GM20431 (cell line): ENCODE results near the gene ATP2C2.

Experiments
- in situ Hi-C: fragments of 300-500 bp; cut with MseI, MboI; formaldehyde crosslinking; loops from one replicate; pipeline ENCODE4 v1.15.0; 2020; ENCODE audit warnings: low sequenced_read_pairs; ENCODE audit not compliant: unreplicated experiment

ATP2C2 gene

GRCh38 chr16:84462296-84463210 lies 94.2 kb downstream of the ATP2C2 start:
- in situ Hi-C loops = no loop called here

DNA sequence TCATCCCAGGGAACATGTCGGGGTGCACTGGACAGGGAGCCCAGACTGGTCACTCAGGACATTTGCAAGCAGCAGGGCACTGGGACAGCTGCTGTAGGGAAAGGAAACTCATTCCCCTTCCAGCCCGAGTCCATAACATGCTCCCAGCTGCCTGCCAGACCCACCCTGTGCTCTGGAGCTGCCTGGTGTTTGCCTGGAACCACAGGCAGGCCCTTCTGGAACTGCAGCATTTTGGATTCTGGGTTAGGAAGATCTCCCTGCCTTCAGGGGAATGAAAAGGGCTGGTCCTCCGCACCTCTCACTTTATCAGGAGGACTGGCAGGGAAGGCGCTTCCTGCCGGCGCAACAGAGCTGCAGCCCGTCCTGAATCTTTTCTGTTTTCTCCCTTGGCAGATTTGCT lies 94.9 kb downstream of the ATP2C2 start:
- in situ Hi-C loops = no loop called here

- in situ Hi-C loops = no loop called here
These were observed 95.8 kb downstream of the ATP2C2 start for GRCh38 chr16:84464116-84464515.

- in situ Hi-C loops = no loop called here
These were observed 96.8 kb downstream of the ATP2C2 start for GRCh38 chr16:84465154-84465553.

- in situ Hi-C loops = no loop called here
These were observed 98.4 kb downstream of the ATP2C2 start for GRCh38 chr16:84466692-84467091.

GRCh38 chr16:84467256-84467655 lies 98.9 kb downstream of the ATP2C2 start:
- in situ Hi-C loops = no loop called here

DNA sequence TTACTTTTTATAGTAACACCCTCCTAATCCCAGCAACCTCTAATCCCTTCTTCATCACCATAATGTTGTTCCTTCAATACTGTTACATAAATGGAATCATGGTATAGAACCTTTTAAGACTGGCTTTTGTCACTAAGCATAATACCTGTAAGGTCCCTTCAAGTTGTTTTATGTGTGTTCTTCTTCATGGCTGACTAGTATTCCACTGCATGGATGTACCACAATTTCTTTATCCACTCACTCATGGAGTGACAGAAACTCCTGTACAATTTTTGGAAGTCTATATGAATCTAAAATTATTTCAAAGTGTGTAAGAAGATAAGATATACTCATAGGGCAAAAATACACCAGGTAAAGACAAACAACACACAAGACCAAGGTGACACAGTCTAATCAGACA lies 99.4 kb downstream of the ATP2C2 start:
- in situ Hi-C loops = no loop called here

GRCh38 chr16:84471316-84471715 lies 103.0 kb downstream of the ATP2C2 start:
- in situ Hi-C loops = no loop called here

DNA sequence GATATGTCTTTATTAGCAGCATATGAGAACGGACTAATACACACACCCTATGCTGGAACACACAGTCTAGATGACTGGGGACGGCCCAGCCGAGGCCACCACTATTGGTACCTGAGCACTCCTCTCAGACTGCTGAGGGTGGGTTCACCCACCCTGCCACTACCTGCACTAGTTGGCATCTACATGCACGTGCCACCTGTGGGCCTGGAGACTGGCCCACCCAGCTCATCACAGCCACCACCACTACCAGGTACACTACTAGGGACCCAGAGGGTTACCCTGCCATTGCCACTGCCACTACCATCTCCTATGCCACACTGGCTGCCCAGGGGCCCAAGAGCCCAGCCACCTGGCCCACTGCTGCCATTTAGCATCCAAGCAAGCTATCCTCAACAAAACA lies 103.6 kb downstream of the ATP2C2 start:
- in situ Hi-C loops = no loop called here

- in situ Hi-C loops = loop anchor here (25.0 kb wide), 1 partner anchor 488 kb away; no protein-coding TSS in a partner anchor
These were observed 107.4 kb downstream of the ATP2C2 start for GRCh38 chr16:84475643-84476240.

- in situ Hi-C loops = loop anchor here (25.0 kb wide), 1 partner anchor 489 kb away; no protein-coding TSS in a partner anchor
These were observed 108.1 kb downstream of the ATP2C2 start for GRCh38 chr16:84476401-84476800.

DNA sequence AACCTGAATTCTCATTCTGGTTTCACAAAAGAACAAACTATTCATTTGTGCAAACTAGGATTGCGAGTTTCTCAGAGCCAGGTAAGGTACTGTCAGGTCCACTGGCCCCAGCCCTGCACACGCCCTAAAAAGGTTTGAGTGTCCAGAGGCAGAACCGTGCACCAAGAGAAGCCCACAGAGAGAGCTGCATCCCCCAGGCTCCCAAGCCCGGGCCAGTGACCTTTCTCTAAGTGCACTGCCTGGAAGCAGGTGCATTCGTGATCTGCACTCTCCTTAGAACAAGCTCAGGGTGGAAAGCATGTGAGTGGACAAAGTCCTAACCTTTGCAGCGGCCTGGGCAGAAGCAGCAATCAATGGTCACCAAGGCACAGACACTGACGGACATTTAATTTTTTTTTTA lies 109.3 kb downstream of the ATP2C2 start:
- in situ Hi-C loops = loop anchor here (25.0 kb wide), 1 partner anchor 490 kb away; no protein-coding TSS in a partner anchor

GRCh38 chr16:84478172-84478947 lies 110.0 kb downstream of the ATP2C2 start:
- in situ Hi-C loops = loop anchor here (25.0 kb wide), 1 partner anchor 491 kb away; no protein-coding TSS in a partner anchor

- in situ Hi-C loops = loop anchor here (25.0 kb wide), 1 partner anchor 493 kb away; no protein-coding TSS in a partner anchor
These were observed 111.5 kb downstream of the ATP2C2 start for GRCh38 chr16:84479716-84480450.

GRCh38 chr16:84481051-84481735 lies 112.9 kb downstream of the ATP2C2 start:
- in situ Hi-C loops = loop anchor here (25.0 kb wide), 1 partner anchor 494 kb away; no protein-coding TSS in a partner anchor

DNA sequence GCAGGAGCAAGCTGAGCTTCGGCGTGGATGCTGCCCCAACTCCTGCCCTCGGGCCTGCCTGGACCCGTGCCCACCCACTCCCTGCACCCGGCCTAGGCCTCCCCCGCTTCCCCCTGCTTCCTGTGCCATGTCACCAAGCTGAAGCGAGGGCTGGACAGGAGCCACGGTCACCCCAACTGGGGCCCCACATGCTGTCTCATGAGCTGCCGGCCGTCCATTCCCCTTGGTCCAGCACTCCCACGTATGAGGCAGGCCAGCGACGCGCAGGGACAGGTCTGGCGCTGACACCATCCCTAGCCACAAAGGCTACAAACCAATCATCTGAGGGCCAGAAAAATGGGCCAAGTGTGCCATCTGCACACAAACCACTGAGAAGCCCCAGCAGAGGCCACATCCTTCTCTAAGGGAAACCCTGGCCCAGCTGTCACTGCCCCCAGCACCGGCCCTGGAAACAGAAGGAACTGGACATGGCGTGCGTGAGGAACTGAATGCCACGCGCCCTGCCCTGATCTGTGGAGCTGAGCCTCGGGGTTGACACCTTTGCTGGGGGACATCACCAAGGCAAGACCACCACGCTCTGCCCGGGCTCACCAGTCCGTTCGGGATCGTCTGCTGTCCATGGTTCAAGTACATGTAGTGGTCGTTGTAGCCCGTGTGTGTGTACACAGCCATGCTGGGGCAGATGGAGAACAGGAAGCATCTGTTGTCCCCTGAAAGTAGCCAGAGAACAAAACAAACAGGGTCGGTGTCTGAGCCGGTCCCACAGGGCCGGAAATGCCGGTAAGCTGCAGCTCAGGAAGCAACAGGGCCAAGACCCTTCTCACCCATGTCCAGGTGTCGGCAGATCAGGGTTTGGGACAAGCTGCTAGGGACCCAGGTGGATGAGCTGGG lies 113.9 kb downstream of the ATP2C2 start:
- in situ Hi-C loops = loop anchor here (25.0 kb wide), 1 partner anchor 495 kb away; no protein-coding TSS in a partner anchor

DNA sequence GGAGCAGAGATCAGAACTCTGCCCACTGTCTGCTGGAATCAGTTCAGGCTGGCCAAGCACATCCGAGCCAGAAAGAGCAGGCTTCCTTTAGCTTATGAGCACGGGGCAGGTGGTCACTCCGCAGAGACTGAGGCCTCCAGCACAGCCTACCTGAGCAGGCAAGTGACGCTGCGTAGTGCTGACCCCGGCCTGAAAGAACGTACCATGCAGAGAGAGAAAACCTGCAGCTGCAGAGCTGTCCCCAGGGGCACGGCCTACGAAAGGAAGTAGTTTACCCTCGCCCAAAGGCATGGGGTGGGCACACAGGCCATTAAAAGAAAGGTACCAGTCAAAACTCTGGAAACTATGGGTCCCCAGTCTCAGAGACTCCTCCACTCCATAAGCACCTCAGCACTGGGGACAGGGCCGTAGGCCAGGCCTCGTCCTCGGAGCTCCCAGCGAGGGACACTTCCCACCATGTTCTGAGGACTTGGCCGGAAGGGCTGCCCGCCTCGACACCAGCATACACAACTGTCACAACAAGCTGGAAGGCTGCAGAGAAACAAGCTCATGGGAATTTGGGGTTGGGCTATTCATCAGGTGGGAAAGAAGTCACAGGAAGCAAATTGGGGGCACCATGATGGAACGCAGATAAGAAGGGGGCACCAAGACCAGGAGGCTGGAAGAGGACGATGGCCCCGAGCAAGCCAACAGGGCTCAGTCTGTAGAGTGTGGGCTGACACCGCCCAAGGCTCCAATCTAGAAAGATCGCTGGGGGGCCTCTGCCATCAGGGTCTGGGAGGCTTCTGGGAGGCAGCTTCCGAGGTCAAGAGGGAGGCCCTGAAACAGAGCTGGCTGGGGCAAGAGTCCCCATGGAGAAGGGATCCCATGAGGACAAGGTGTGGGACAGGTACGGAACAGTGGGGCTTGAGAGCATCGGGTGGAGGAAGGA lies 114.9 kb downstream of the ATP2C2 start:
- in situ Hi-C loops = loop anchor here (25.0 kb wide), 1 partner anchor 496 kb away; no protein-coding TSS in a partner anchor
